SK-N-SH treated with all-trans-retinoic acid at 6 μM for 48 hours (cell line): ENCODE data around the gene SLC24A4.

Experiments used
- CREB5 ChIP-seq: fragments of 250-450 bp; sonication (Bioruptor Pico); IDR thresholded peaks from 2 replicates; pipeline ENCODE4 v1.5.1; 2020; ENCODE audit warnings: low read depth, mild to moderate bottlenecking, moderate library complexity
- OSR1 ChIP-seq: fragments of 250-450 bp; sonication (Bioruptor Pico); IDR thresholded peaks from 2 replicates; pipeline ENCODE4 v1.8.0; 2022; ENCODE audit warnings: moderate library complexity, mild to moderate bottlenecking, inconsistent platforms
- PATZ1 ChIP-seq: fragments of 250-450 bp; sonication (Bioruptor Pico); IDR thresholded peaks from 2 replicates; pipeline ENCODE4 v1.8.0; 2020; ENCODE audit warnings: mild to moderate bottlenecking, moderate library complexity, borderline replicate concordance
- RARB ChIP-seq: fragments of 250-450 bp; sonication (Bioruptor Pico); IDR thresholded peaks from 2 replicates; pipeline ENCODE4 v1.8.0; 2021; ENCODE audit warnings: mild to moderate bottlenecking, moderate library complexity

GRCh38 chr14:92520102-92521057 is 197.4 kb downstream of the SLC24A4 start:
- TF ChIP-seq RARB (CRISPR knock-in tag) (no peak), PATZ1 (CRISPR knock-in tag) (no peak), OSR1 (CRISPR knock-in tag) (no peak), CREB5 (CRISPR knock-in tag) (no peak)
